ENCODE data around the gene FOXF1.

DNA sequence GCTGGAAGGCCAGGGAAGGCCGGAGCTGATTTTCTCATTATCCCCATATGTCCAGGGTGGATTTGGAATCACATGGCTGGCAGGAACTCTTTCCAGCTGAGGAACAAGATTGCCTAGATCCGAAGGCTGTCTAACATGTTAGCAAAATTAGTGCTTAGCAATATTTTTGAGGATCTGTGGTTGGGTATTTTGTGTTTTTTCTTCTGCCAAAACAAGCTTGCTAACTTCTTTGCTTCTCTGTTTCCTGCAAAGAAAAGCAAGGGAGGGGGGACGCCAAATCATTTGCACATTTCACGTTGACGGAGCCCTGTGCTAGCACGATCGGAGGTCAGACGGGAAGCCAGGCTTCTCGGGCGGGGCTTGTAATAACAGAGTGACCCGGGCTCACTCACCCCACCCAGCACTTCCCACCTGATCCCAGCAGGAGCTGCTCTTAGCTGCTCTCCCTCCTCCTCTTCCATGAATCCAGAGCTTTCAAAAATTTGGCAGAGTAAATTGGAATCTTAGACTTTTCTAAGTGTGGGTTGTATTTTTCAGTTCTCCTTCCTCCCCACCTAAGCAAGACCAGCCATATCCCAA, 33.3 kb upstream of the FOXF1 start:
- TF ChIP-seq, protein P1, sequence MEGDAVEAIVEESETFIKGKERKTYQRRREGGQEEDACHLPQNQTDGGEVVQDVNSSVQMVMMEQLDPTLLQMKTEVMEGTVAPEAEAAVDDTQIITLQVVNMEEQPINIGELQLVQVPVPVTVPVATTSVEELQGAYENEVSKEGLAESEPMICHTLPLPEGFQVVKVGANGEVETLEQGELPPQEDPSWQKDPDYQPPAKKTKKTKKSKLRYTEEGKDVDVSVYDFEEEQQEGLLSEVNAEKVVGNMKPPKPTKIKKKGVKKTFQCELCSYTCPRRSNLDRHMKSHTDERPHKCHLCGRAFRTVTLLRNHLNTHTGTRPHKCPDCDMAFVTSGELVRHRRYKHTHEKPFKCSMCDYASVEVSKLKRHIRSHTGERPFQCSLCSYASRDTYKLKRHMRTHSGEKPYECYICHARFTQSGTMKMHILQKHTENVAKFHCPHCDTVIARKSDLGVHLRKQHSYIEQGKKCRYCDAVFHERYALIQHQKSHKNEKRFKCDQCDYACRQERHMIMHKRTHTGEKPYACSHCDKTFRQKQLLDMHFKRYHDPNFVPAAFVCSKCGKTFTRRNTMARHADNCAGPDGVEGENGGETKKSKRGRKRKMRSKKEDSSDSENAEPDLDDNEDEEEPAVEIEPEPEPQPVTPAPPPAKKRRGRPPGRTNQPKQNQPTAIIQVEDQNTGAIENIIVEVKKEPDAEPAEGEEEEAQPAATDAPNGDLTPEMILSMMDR (IDR thresholded peaks at IDR 0.05), result no peak
- TF ChIP-seq POLR2A (IDR thresholded peaks at IDR 0.05), result no peak

Data from testis (tissue), 2 donors.